Peyer's patch (tissue), 4 donors: ENCODE results near the gene ZNF618. TPM values are rescaled to one million over a fixed set of nuclear protein-coding genes. Genes with fewer than 3 reads are reported as not detected.

Source experiments
- DNase-seq, 3 donors: peaks; one replicate each; pipeline ENCODE4 v3.0.0-alpha.2; 2017 to 2019
- H3K27ac ChIP-seq, 4 donors: fragments of 200-600 bp; sonication (generic); one replicate each; pipeline ENCODE4 v1.5.1; 2016 to 2019
- H3K27me3 ChIP-seq, 2 donors: fragments of 200-600 bp; sonication (generic); one replicate each; pipeline ENCODE4 v1.5.1; 2019
- H3K36me3 ChIP-seq, 3 donors: fragments of 200-600 bp; sonication (generic); one replicate each; pipeline ENCODE4 v1.5.1; 2016 to 2019
- H3K4me1 ChIP-seq, 4 donors: fragments of 200-600 bp; sonication (generic); one replicate each; pipeline ENCODE4 v1.5.1; 2016 to 2019
- H3K4me3 ChIP-seq, 4 donors: fragments of 200-600 bp; sonication (generic); 1 replicate in 3 of 4; 2 replicates in 1 of 4; pipeline ENCODE4 v1.5.1; 2016 to 2019; ENCODE audit warnings: mild to moderate bottlenecking in 1 of 4
- H3K9me3 ChIP-seq, 4 donors: fragments of 200-600 bp; sonication (generic); one replicate each; pipeline ENCODE4 v1.5.1; 2016 to 2019; ENCODE audit warnings: mild to moderate bottlenecking in 1 of 4
- CTCF ChIP-seq, 6 experiments: fragments of 450-650 bp in 4 of 6; fragments of 200-600 bp in 2 of 6; sonication (generic) in 1 of 6; IDR thresholded peaks; one replicate each; pipeline ENCODE4 v1.5.1; 2017 to 2019; ENCODE audit warnings: antibody characterized with exemption in 6 of 6, mild to moderate bottlenecking in 3 of 6, moderate library complexity in 1 of 6
- POLR2A ChIP-seq, 2 donors: fragments of 450-650 bp; IDR thresholded peaks; one replicate each; pipeline ENCODE4 v1.5.1; 2017; ENCODE audit warnings: antibody characterized with exemption in 2 of 2, mild to moderate bottlenecking in 2 of 2, moderate library complexity in 2 of 2
- total RNA-seq, 4 donors: library from RNA; depleted of rRNA; stranded (reverse); fragments of >200 nt; gene quantifications; one replicate each; pipeline ENCODE4 v1.1.0, GENCODE V29; 2016

The ZNF618 gene
- total RNA-seq, 4 donors from 2014 or later, result 2.8 to 26.4 (median 4.1) TPM

- Histone ChIP-seq H3K27me3 (no peaks in the 10 kb centered on the region), H3K36me3 (no peaks in the 10 kb centered on the region), H3K4me1 (no peaks in the 10 kb centered on the region), H3K9me3 (no peaks in the 10 kb centered on the region), H3K4me3 (no peak overlapping the region), H3K27ac (no peak overlapping the region)
- DNase-seq, result no peak
- TF ChIP-seq CTCF (IDR thresholded peaks at IDR 0.05), result no peak
- no peak for TF ChIP-seq POLR2A (IDR thresholded peaks at IDR 0.05)
These were observed 44.8 kb downstream of the ZNF618 start for GRCh38 chr9:113920872-113921271.

- no peaks in the 10 kb centered on the region for H3K9me3 ChIP-seq
- H3K4me3 ChIP-seq, result no peak overlapping the region
- TF ChIP-seq POLR2A (IDR thresholded peaks at IDR 0.05), result no peak
- no peak for TF ChIP-seq CTCF (IDR thresholded peaks at IDR 0.05)
- H3K4me1 ChIP-seq, result no peaks in the 10 kb centered on the region
- no peaks in the 10 kb centered on the region for H3K27me3 ChIP-seq
- no peak overlapping the region for H3K27ac ChIP-seq
- no peaks in the 10 kb centered on the region for H3K36me3 ChIP-seq
- DNase-seq, result no peak
These were observed 45.4 kb downstream of the ZNF618 start for GRCh38 chr9:113921396-113921925.

- no peak for DNase-seq
- no peaks in the 10 kb centered on the region for H3K27me3 ChIP-seq
- TF ChIP-seq CTCF (IDR thresholded peaks at IDR 0.05), result no peak
- no peak for TF ChIP-seq POLR2A (IDR thresholded peaks at IDR 0.05)
- H3K9me3 ChIP-seq, result no peaks in the 10 kb centered on the region
- no peak overlapping the region for H3K4me3 ChIP-seq
- no peaks in the 10 kb centered on the region for H3K4me1 ChIP-seq
- no peaks in the 10 kb centered on the region for H3K36me3 ChIP-seq
- no peak overlapping the region for H3K27ac ChIP-seq
These were observed 46.1 kb downstream of the ZNF618 start for GRCh38 chr9:113922160-113922559.

GRCh38 chr9:113926211-113926610 lies 50.1 kb downstream of the ZNF618 start:
- no peak for TF ChIP-seq POLR2A (IDR thresholded peaks at IDR 0.05)
- TF ChIP-seq CTCF (IDR thresholded peaks at IDR 0.05), result no peak
- no peaks in the 10 kb centered on the region for H3K9me3 ChIP-seq
- no peak for DNase-seq
- no peak overlapping the region for H3K4me3 ChIP-seq
- H3K27me3 ChIP-seq, result no peaks in the 10 kb centered on the region
- H3K4me1 ChIP-seq, result no peaks in the 10 kb centered on the region
- no peak overlapping the region for H3K27ac ChIP-seq
- no peaks in the 10 kb centered on the region for H3K36me3 ChIP-seq

GRCh38 chr9:113927277-113927676 lies 51.2 kb downstream of the ZNF618 start:
- Histone ChIP-seq H3K36me3 (no peaks in the 10 kb centered on the region), H3K27me3 (no peaks in the 10 kb centered on the region), H3K4me3 (no peak overlapping the region), H3K27ac (no peak overlapping the region), H3K4me1 (no peaks in the 10 kb centered on the region), H3K9me3 (no peaks in the 10 kb centered on the region)
- no peak for DNase-seq
- TF ChIP-seq POLR2A (IDR thresholded peaks at IDR 0.05) (no peak), CTCF (IDR thresholded peaks at IDR 0.05) (no peak)

- Histone ChIP-seq H3K27me3 (no peaks in the 10 kb centered on the region), H3K36me3 (no peaks in the 10 kb centered on the region), H3K27ac (no peak overlapping the region), H3K9me3 (no peaks in the 10 kb centered on the region), H3K4me3 (no peak overlapping the region), H3K4me1 (no peaks in the 10 kb centered on the region)
- DNase-seq, result no peak
- TF ChIP-seq CTCF (IDR thresholded peaks at IDR 0.05) (no peak), POLR2A (IDR thresholded peaks at IDR 0.05) (no peak)
These were observed 52.2 kb downstream of the ZNF618 start for GRCh38 chr9:113928269-113928668.
